Neural cell (in vitro differentiated cells): Measurements from ENCODE around the gene POPDC2.

Experiments used
- EZH2 ChIP-seq: fragments of 200-600, 300-800 bp; shearing (Covaris generic), sonication (generic); IDR thresholded peaks from 2 replicates; pipeline ENCODE4 v1.6.1; 2014; ENCODE audit warnings: antibody characterized with exemption, low read length, borderline replicate concordance, mild to moderate bottlenecking; ENCODE audit not compliant: insufficient read depth, poor library complexity, severe bottlenecking
- RAD21 ChIP-seq: fragments of 450-650 bp; conservative IDR thresholded peaks from 2 replicates; pipeline ENCODE4 v1.6.1; 2014; ENCODE audit warnings: antibody characterized with exemption, mild to moderate bottlenecking, moderate library complexity
- TF ChIP-seq, protein P1 (sequence below): fragments of 450-650 bp; IDR thresholded peaks from 2 replicates; pipeline ENCODE4 v1.5.1; 2014; ENCODE audit warnings: antibody characterized with exemption, mild to moderate bottlenecking, moderate library complexity; ENCODE audit not compliant: poor library complexity, severe bottlenecking

- TF ChIP-seq, protein P1, sequence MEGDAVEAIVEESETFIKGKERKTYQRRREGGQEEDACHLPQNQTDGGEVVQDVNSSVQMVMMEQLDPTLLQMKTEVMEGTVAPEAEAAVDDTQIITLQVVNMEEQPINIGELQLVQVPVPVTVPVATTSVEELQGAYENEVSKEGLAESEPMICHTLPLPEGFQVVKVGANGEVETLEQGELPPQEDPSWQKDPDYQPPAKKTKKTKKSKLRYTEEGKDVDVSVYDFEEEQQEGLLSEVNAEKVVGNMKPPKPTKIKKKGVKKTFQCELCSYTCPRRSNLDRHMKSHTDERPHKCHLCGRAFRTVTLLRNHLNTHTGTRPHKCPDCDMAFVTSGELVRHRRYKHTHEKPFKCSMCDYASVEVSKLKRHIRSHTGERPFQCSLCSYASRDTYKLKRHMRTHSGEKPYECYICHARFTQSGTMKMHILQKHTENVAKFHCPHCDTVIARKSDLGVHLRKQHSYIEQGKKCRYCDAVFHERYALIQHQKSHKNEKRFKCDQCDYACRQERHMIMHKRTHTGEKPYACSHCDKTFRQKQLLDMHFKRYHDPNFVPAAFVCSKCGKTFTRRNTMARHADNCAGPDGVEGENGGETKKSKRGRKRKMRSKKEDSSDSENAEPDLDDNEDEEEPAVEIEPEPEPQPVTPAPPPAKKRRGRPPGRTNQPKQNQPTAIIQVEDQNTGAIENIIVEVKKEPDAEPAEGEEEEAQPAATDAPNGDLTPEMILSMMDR, result no peak
- TF ChIP-seq RAD21 (no peak), EZH2 (no peak)
These were observed 3.5 kb upstream of the POPDC2 start for GRCh38 chr3:119663885-119664284.
